Fibroblast of skin of back (primary cell): ENCODE results near the gene MATN1. TPM values are rescaled to one million over a fixed set of nuclear protein-coding genes. Genes with fewer than 3 reads are reported as not detected.
"Not testable (repeated sequence)": the region's sequence is repeated elsewhere in the genome, so short reads cannot be mapped to it uniquely, and the experiment has no call there.

Source experiments
- DNase-seq: peaks from one replicate; pipeline ENCODE4 v3.0.0-alpha.2; 2013
- polyA plus RNA-seq, 2 experiments: library from polyadenylated mRNA; unstranded; fragments of 120-200 nt; gene quantifications; one replicate each; pipeline ENCODE4 v1.2.1, GENCODE V29; 2013; ENCODE audit not compliant: insufficient read length in 2 of 2

The MATN1 gene, protein sequence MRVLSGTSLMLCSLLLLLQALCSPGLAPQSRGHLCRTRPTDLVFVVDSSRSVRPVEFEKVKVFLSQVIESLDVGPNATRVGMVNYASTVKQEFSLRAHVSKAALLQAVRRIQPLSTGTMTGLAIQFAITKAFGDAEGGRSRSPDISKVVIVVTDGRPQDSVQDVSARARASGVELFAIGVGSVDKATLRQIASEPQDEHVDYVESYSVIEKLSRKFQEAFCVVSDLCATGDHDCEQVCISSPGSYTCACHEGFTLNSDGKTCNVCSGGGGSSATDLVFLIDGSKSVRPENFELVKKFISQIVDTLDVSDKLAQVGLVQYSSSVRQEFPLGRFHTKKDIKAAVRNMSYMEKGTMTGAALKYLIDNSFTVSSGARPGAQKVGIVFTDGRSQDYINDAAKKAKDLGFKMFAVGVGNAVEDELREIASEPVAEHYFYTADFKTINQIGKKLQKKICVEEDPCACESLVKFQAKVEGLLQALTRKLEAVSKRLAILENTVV
- 0.20 TPM for polyA plus RNA-seq (2013, experiment 1 of 2; ENCODE audit: insufficient read length)
- 0.11 TPM for polyA plus RNA-seq (2013, experiment 2 of 2; ENCODE audit: insufficient read length)

DNA sequence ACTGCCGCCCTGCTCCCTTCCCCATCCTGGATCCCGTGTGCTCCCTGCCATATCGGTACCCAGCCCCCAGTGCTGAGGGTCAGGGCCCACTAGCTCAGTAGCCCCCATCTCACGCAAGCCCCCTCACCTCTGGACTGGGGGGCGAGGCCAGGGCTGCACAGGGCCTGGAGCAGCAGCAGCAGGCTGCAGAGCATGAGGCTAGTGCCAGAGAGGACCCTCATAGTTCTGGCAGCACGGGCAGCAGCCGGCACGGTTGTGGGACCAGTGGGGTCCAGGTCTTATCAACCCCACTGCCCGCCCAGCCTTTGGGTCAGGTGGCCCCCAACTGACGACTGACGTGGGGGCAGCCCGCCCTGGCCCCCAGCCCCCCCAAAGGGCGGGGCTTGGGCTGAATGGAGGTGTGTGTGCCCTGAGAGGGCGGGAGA is at the start of gene MATN1:
Gene MATN1 (minus strand): TSS at position 255 of the 425 bp plus-strand sequence. CDS start 34 bp downstream, at position 221.
- no peak for DNase-seq

DNA sequence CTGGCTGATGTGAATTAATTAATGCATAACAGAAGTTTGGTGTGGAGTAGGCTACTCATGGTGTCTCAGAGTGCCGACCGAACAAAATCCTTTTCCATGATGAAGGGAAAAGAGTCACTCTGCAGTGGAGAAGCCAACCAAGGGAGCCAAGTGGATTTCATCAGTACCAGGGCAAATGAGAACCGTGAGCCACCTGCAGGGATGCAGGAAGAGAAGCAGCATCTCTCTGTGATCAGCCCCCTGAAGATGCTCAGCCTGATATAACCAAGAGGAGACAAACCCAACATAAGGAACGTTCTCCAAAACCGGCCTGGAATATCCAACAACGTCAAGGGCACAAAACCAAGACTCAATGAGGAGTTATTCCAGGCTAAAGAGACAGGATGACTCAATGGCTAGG is 47.6 kb upstream of the MATN1 start:
- no peak for DNase-seq

DNA sequence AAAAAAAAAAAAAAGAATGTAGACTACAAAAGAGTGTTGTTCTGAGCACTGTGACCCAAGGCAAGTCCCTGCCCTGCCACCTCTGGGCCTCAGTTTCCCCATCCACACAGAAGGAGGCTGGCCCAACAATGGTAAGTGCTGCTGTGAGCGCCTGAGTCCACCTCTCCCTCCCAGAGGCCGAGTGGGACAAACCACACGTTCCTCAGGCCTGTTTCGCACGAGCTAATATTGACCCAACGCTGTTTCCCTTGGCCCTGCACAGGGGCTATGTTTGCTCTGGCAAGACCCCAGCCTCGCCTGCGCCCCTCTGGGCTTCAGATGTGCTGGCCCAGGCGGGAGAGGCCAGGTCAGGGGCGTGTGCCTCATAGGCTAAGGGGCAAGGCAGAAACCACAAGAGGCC is 46.8 kb upstream of the MATN1 start:
- DNase-seq: no peak

DNA sequence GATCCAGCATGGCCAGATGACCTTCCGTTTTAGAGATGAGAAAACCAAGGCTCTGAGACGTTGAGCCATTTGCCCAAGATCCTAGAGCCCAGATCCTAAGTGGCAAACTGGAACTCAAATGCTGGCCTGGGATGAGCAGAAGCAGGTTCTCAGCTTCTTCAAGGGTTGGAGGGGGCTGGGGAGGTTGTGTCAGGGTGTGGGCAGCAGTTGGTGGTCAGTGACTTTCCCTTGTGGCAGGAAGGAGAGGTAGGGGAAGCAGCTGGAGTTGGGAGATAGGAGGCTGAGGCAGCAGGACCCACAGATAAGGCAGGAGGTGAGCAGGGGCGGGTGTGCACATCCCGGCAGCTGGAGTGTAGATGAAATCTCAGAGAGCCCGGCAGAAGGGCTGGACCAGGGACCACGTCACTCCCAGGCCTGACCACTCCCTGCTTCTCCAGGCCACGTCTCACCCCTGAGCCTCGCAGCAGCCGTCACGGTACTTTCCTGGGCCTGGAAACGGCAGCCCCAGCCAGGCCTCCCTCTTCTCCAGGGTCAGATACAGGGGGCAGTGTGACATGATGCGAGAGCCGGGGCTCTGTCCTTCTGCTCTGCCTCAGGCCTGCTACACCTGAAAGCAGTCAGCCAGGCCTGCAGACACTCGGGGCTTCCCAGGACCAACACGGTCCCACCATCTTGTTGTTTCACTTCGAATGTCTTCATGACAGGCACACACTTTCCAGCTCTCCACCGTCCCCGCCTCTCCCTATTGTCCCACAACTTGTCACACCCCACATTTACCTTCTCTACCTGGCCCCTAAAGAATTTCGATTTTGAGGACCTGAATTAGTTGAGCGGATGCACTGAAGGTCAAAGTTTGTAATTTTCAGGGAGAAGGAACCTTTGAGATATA is 45.7 kb upstream of the MATN1 start:
- no peak for DNase-seq

DNA sequence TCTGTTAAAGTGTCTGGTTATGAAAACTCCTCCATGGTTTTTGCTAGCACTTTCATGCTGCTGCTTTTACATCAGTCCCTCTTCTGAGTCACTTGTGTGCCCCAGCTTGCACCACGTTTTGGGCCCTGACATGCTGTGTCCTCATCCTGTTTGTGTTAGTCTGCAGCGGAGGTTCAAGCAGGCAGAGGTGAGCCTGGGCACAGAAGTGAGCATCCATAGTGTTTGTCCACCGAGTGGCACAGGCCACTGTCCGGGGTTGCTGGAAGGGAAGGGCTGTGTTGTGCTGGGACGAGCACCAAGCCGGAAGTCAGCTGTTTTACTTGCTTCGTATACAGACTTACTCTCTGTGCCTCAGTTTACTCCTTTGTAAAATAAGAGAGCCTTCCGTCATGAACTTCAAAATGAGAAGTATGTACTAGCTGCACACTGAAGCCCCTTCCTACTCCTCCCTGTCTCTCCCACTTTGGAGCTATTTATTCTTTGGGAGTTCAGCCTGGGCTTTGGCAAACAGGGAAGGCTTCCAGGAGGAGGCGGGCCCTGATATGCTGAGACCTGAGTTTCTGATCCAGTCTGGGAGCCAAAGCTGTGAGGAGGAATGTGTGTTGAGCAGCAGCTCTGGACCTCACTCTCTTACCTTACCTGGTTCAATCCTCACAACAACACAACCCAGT is 44.9 kb upstream of the MATN1 start:
- DNase-seq: no peak

DNA sequence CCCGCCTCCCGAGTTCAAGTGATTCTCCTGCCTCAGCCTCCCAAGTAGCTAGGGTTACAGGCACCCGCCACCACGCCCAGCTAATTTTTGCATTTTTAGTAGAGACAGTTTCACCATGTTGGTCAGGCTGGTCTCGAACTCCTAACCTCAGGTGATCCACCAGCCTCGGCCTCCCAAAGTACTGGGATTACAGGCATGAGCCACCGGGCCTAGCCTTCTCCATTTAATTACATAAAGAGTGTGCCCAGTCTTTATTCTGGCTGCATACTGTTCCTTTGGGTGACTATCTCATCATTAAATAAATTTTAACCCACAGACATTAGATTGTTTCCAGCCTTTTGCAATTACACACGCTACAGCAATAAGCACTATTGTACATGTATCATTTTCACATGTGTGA is 43.6 kb upstream of the MATN1 start:
- not testable (repeated sequence) for DNase-seq

DNA sequence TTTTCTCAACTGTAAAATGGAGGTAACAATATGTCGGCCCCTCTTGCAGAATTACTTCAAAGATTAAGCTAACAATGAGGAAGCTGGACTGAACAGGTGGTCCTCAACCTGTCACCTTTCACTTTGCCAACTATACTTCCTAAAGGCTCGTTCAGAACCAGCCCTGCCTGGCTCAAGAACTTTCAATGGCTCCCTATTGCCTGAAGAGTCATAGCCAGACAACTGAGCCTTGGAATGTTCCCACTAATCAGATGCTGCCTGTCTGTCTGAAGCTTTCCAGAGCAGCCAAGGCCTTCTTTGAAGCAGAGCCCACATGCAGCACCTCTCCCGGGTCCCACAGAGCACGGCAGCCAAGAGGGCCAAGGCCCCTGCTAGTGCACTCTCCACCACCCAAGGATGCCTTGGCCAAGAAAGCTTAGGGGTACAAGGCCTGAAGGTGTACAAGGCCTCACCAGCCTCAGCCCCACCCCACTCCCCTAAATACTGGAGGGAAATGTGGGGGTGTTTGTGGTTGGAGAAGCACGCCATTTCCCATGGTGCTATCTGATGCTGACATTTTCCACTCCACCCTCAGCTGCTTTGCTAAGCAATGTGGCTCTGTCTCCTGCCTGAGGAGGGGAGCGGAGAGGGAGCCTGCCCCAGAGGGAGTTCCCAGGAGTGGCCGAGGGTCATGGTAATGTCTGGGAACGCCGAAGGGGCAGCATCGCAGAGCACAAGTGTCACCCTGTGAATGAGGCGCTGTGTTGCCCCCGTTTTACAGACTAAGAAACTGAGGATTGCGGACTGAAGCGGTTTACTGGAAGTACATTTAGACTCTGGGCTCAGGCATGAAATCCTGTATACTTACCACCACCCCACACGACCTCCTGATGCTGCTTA is 42.4 kb upstream of the MATN1 start:
- DNase-seq: no peak

DNA sequence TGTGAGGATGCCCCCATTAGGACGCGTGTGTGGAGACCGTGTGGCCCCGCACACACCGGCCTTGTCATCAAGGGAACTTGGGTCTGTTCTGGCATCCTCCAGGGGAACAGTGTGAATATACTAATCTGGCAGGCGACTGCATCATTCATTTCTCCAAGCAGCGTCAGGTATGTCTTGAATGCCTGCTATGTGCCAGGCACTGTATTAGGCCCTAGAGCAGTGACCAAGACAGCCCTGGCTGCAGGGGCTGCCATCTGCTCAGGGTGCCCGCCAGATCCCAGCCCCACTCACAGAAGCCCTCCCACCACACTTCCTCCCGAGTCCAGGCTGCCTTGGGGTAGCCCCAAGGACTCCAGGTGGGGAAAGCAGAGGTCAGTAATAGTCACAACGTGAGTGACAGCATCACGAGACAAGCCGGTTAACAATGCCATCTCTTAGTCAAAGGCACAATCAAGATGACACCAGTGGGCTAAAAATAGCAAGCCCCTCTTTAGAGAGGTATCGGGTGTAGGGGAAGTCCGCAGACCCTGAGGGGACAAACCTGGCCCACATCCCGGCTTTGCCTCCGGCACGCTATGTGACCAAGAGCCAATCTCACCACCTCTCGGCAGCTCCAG is 41.7 kb upstream of the MATN1 start:
- DNase-seq: no peak

DNA sequence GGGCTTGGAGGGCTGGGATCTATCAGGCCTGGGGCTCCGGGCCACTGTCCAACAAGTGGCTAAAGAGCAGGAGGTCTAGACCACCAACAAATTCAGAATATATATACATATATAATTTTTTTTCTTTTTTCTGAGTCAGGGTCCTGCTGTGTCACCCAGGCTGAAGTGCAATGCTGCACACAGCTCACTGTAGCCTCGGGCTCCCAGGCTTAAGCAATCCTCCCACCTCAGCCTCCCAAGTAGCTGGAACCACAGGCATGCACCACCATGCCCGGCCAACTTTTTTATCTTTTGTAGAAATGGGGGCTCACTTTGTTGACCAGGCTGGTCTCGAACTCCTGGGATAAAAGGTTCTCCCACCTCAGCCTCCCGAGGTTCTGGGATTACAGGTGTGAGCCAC is 41.0 kb upstream of the MATN1 start:
- no peak for DNase-seq

DNA sequence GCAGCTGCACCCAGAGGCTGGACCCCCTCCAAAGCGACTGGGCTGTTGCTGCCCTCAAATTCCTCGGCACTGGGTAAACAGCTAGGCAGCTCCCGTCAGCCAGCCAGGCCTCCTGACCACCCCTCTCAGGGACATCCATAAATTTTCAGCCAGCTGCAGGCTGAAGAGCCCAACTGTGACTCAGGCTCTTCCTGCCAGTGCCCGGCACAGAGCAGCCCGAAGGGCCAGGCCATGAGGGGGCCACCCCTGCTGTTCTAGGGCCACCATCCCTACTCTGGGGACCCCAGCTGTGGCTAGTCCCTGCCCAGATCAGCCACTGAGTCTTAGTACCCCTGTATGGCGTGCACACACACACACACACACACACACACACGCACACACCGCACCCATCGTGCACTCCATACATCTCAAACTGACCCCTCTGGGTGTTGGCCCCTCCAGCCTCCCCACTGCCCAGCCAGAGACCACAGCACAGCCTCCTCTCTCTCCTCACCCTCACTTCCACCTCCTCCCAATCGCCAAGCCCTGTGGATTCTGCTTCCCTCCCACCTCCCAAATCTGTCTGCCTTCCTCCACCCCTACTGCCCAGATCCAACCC is 40.4 kb upstream of the MATN1 start:
- DNase-seq: peak; percentile 27

DNA sequence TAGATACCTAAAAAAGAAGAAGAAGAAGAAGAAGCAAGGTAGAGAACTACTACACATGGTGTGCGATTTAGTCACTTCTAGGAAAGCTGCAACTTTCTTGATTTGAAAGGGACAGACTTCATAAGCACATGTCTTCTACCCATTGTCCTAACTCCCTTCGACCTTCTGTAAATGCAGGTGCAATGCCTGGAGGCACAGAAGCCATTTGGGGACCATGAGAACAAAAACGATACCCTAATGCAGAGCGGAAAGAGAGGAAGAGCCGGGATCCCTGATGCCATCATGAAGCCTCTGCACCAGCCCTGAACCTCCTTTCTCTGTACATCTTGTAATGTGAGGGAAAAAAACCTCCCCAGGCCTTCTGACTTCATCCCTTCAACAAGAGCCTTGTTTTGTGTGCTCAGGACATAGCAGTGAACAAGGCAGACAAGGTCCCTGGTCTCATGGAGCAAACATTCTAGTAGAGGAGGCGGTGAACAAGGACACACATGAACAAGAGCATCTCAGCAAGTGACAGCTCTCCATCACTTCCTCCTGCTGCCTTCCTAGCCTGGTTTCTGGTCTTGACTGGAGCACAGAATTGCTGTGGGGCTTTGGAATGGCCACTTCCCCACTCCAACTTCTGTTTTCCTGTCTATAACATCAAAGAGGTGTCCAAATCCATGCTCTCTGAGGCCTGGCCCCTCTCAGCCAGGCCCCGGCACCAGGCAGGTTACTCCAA is 39.7 kb upstream of the MATN1 start:
- DNase-seq: no peak

DNA sequence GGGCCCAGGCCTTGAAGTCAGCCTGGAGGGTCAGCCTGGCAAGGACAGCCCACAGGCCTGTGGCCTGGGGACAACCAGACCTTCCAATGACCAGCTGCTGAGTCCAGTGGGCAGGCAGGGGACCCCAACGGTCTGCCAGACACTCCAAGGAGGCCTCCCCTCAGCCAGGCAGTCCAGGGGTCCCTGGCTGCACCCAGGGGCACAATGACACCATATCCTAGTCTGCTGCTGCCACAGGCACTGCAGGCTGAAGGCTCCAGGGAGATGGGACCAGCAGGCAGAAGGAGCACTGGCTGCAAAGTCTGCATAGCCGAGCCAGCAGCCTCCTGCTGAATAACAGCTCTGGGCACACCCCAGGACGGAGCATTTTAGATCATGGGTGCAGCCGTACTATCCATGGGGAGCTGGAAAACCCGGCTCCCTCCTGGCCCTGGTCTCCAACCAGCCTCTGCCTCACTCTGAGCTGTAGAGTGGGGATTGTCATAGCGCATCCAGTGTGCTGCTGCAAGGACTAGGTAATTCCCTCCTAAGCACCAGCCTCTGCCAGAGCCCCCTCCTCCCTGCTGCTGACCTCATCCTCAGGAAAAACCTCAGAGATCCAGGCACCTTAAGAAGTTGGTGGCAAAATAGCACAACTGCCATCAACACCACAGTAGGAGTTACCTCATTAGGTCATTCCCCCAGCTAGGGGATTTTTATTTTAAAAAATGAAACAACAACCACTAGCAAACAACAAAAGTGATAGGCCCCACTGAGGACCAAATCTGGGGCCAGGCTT is 39.0 kb upstream of the MATN1 start:
- no peak for DNase-seq

DNA sequence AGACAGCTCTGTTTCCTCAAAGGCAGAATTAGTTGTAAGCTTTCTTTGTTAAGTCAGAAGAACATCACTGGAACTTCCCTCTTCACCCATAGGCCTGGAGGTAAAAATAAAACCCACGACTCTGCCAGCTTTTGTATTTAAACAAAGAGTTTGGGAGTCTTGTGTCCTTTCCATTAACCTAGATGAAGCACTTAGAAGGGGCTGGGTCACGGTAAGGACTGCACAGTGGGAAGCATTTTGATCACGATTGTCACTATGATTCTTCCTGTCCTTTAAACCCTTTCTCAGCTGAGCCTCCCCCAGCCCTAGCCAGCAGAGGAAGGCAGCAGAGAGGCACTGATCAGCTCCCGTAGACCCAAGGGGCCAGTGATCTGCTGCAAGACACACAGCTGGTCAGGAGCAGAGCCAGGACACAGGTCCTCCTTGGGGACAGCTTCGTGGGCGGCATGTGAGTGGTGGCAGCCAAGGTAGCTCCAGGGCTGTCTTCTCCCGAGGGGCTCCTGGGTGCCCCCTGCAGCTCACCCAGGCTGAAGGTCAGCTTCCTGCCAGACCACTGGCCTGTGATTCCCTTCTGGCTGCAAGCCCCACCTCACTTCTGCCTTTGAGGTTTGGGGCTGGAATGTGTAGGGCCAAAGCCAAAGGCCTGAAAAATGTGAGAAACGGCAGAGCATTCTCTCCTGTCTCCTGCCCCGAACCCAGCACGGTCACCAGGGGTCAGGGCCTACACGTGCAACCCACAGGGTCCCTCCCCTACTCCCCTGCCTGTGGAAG is 38.2 kb upstream of the MATN1 start:
- DNase-seq: no peak

DNA sequence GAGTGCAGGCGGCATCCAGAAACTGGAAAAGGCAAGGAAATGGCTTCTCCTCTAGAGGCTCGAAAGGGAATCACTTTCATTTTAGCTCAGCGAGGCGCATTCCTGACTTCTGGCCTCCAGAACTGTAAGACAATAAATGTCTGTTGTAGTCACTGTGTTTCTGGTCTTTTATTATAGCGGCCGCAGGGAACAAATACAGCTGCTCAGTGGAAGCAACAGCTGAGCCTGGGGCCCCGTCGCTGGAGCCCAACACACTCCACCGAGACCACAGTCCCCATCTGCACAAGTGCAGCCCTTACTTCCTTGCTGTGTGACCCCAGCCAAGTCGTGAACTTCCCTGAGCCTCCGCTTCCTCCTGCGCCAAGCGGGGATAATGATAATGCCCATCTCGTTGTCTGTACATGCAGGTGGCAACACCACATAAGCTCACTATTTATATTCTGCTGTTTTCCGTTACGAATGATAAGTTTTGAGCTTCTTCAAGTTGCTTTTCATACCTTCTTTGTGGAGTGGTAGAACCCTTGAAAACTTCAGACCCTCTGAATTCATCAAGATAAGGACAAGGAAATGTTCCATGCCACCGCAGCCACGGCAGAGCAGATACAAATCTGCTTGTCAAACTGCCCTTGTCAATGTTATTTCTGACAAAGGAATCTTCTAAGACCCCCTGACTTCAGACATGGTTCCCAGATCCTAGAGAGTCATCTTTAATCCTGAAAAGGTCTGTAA is 37.4 kb upstream of the MATN1 start:
- no peak for DNase-seq

DNA sequence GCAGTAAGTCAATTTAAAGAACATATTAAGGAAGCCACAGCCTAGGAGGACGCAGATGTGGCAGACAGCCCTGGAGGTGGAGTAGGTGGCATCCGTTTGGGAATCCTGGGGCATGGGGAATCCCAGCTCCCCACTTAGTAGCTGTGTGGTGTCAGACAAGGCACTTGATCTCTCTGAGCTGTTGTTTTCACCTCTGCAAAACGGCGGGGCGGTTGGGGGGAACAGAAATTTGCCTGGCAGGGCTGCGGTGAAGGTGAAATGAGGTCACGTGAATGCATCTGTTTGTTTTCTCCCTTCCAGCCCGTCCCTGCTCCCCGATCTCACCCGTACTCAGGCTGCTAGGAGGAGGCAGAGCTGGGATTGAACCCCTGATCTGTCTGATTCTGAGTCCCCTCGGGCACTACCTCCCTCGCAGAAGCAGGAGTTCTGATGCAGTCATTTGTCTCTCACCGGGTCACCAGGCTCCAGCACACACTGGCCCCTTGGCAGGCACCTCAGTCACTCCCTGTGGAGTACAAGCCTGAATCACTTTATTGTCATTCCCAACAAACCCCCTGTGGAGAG is 36.4 kb upstream of the MATN1 start:
- DNase-seq: no peak

DNA sequence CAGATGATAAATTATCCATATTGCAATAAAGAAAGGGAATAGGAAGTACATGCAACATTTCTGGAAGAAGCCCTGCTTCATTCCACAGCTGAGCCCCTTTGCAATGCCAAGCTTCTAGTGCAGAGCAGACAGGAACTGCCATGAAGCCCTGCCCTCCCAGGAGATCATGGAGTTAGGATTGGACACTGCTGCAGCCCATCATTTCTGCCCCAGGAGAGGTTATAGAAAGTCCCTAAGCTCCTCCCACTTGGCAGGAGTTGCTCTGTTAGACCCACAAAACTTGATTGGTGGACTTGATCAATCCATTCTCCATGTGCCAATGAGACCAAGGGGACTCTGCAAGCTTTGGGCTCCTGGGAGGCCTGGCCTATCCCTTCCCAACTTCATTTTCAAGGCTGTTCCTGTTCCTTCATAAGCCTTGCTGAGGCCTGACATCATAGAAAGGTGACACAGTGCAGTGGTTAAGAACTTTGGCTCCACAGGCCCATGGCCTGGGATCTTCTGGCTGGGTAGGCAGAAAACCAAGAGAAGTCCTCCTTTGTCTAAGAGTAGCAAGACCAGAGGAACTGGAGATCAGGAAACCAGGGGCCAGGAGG is 35.5 kb upstream of the MATN1 start:
- peak; percentile 34 for DNase-seq

DNA sequence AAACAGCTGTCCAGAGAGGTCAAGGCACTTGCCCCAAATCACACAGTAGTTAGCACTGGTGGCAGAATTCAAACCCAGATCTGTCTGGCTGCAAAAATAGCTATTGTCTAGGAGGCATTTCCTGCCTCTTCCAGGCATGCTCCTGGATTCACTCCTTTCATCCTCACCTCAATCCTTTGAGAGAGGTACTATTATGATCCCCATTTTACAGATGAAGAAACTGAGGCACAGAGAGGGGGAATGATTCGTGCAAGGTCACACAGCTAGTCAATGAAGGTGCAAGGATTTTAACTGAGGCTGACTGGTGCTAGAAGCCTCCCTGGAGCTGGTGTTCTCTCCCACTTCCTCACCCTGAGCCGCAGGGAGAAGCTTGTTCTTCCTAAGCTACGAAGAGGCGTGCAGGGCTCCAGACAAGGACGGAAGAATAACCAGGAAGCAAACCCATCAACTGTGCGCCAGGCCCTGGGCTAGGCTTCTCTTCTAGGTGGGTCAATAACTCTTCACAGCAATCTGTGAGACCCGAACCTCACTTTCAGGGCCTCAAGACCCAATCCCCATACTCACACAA is 34.8 kb upstream of the MATN1 start:
- no peak for DNase-seq
